Epithelial cell of esophagus (primary cell): Measurements from ENCODE around the gene ZBTB16.

Experiments
- DNase-seq: peaks from one replicate; pipeline ENCODE4 v3.0.0; 2010; ENCODE audit warnings: low read depth
- H3K4me3 ChIP-seq: 2 replicates; pipeline ENCODE4 v1.5.1; 2011; ENCODE audit warnings: mild to moderate bottlenecking, low read length, control low read depth
- CTCF ChIP-seq: IDR thresholded peaks from 2 replicates; pipeline ENCODE4 v1.5.1; 2011; ENCODE audit warnings: low read depth, mild to moderate bottlenecking, low read length, control low read depth, inconsistent platforms; ENCODE audit not compliant: insufficient read depth; ENCODE audit errors: missing control alignments

The ZBTB16 gene

GRCh38 chr11:114263513-114264170 lies 204.1 kb downstream of the ZBTB16 start:
- no peak for DNase-seq
- no peak overlapping the region for H3K4me3 ChIP-seq
- TF ChIP-seq CTCF = no peak

GRCh38 chr11:114264381-114264780 lies 204.9 kb downstream of the ZBTB16 start:
- no peak for TF ChIP-seq CTCF
- DNase-seq = no peak
- H3K4me3 ChIP-seq = no peak overlapping the region

GRCh38 chr11:114265122-114265878 lies 205.8 kb downstream of the ZBTB16 start:
- TF ChIP-seq CTCF = no peak
- no peak for DNase-seq

GRCh38 chr11:114269498-114269897 lies 210.0 kb downstream of the ZBTB16 start:
- TF ChIP-seq CTCF = no peak
- no peak overlapping the region for H3K4me3 ChIP-seq
- no peak for DNase-seq

More at GRCh38 chr11:114265122-114265878, 205.8 kb downstream of the ZBTB16 start:
- no peak overlapping the region for H3K4me3 ChIP-seq

GRCh38 chr11:114270531-114271270 lies 211.2 kb downstream of the ZBTB16 start:
- DNase-seq = no peak
- H3K4me3 ChIP-seq = no peak overlapping the region
- no peak for TF ChIP-seq CTCF

GRCh38 chr11:114271316-114271715 lies 211.8 kb downstream of the ZBTB16 start:
- H3K4me3 ChIP-seq = no peak overlapping the region
- no peak for TF ChIP-seq CTCF
- no peak for DNase-seq
